GM12878 (cell line): ENCODE data around the gene WNT5B. TPM values are rescaled to one million over a fixed set of nuclear protein-coding genes. Genes with fewer than 3 reads are reported as not detected.

Experiments used
- ATAC-seq: fragments of 200-7000 bp; cut with Tn5 transposase; 3 replicates; pipeline ENCODE4 v1.9.1; 2020; ENCODE audit warnings: mild to moderate bottlenecking, moderate library complexity
- BruUV-seq: library from RNA; stranded (reverse); fragments of 400-500 nt; replicated peaks from 2 replicates; lab custom pipeline; 2021; lab: Mats Ljungman, UMichigan
- CTCF ChIA-PET: fragments of 300-600 bp; sonication (Branson Sonifier 250); formaldehyde crosslinking; extraction: SDS; loops from one replicate; lab custom pipeline; 2021; ENCODE audit warnings: inconsistent platforms; lab: Yijun Ruan, JAX
- POLR2A ChIA-PET: fragments of 350-600 bp; formaldehyde crosslinking; extraction: SDS; loops from one replicate; lab custom pipeline; 2021; ENCODE audit warnings: inconsistent platforms; lab: Charles Lee
- RAD21 ChIA-PET: fragments of 300-600 bp; sonication (Branson Sonifier 250); formaldehyde crosslinking; loops from one replicate; lab custom pipeline; 2023; ENCODE audit warnings: antibody characterized with exemption; ENCODE audit not compliant: unreplicated experiment; lab: Charles Lee
- SMC1A ChIA-PET: fragments of 300-600 bp; sonication (Branson Sonifier 250); formaldehyde crosslinking; loops from one replicate; lab custom pipeline; 2023; ENCODE audit not compliant: unreplicated experiment, uncharacterized antibody; lab: Charles Lee
- DNase-seq: peaks from one replicate; pipeline ENCODE4 v3.0.0-alpha.2; 2011; ENCODE audit warnings: low read depth, low spot score
- FAIRE-seq: peaks from 3 replicates; lab custom pipeline; 2011; peaks lifted over from hg19 to GRCh38; lab: Jason Lieb, UNC
- H2AFZ ChIP-seq: 2 replicates; pipeline ENCODE4 v1.6.0; 2011; ENCODE audit warnings: low read depth, low read length, control low read depth; ENCODE audit not compliant: control insufficient read depth
- H3K27ac ChIP-seq: 2 replicates; pipeline ENCODE4 v1.5.1; 2011; ENCODE audit warnings: control low read depth; ENCODE audit not compliant: control insufficient read depth, insufficient read depth
- H3K27me3 ChIP-seq, 2 experiments: replicated peaks in 1 of 2; 2 replicates each; pipeline versions ENCODE4 v1.6.0 to v1.6.1; 2011; ENCODE audit warnings: low read length in 1 of 2; ENCODE audit not compliant: control insufficient read depth in 2 of 2, insufficient read depth in 2 of 2
- H3K36me3 ChIP-seq, 2 experiments: 2 replicates each; pipeline ENCODE4 v1.5.1; 2011; ENCODE audit warnings: low read length in 1 of 2; ENCODE audit not compliant: control insufficient read depth in 2 of 2, insufficient read depth in 2 of 2
- H3K4me1 ChIP-seq: 2 replicates; pipeline ENCODE4 v1.6.1; 2011; ENCODE audit warnings: mild to moderate bottlenecking, low read length, moderate library complexity, mixed read lengths; ENCODE audit not compliant: control insufficient read depth, insufficient read depth
- H3K4me2 ChIP-seq: 2 replicates; pipeline ENCODE4 v1.6.0; 2011; ENCODE audit warnings: control low read depth; ENCODE audit not compliant: control insufficient read depth, insufficient read depth
- H3K4me3 ChIP-seq: fragments of 200-600 bp; sonication (generic); 2 replicates; pipeline ENCODE4 v1.5.1; 2016
- H3K79me2 ChIP-seq: 2 replicates; pipeline ENCODE4 v1.6.0; 2011; ENCODE audit warnings: low read length; ENCODE audit not compliant: control insufficient read depth, insufficient read depth
- H3K9ac ChIP-seq: 2 replicates; pipeline ENCODE4 v1.8.0; 2011; ENCODE audit warnings: low read length, control low read depth, mixed read lengths; ENCODE audit not compliant: control insufficient read depth, insufficient read depth
- H3K9me3 ChIP-seq: replicated peaks from 3 replicates; pipeline ENCODE4 v1.5.1; 2011; ENCODE audit warnings: mild to moderate bottlenecking, low read length; ENCODE audit not compliant: control insufficient read depth, insufficient read depth
- H4K20me1 ChIP-seq: 2 replicates; pipeline ENCODE4 v1.6.0; 2011; ENCODE audit not compliant: control insufficient read depth, insufficient read depth
- ATF2 ChIP-seq: IDR thresholded peaks from 2 replicates; pipeline ENCODE4 v1.6.1; 2012; ENCODE audit warnings: low read length, inconsistent platforms
- EZH2 ChIP-seq: IDR thresholded peaks from 2 replicates; pipeline ENCODE4 v1.6.1; 2012; ENCODE audit warnings: low read depth, mild to moderate bottlenecking, control low read depth, inconsistent platforms, low read length, borderline replicate concordance; ENCODE audit not compliant: control insufficient read depth
- GABPA ChIP-seq: IDR thresholded peaks from 2 replicates; pipeline ENCODE4 v1.6.1; 2014; ENCODE audit warnings: antibody characterized with exemption, low read depth, mild to moderate bottlenecking, inconsistent platforms
- HDAC6 ChIP-seq: fragments of 200-600 bp; sonication (generic); IDR thresholded peaks from one replicate; pipeline ENCODE4 v1.8.0; 2017; ENCODE audit warnings: antibody characterized with exemption; ENCODE audit not compliant: unreplicated experiment
- HDGF ChIP-seq: fragments of 450-650 bp; IDR thresholded peaks from 2 replicates; pipeline ENCODE4 v1.6.1; 2016; ENCODE audit warnings: antibody characterized with exemption
- IRF3 ChIP-seq: fragments of 450-650 bp; IDR thresholded peaks from 2 replicates; pipeline ENCODE4 v1.6.1; 2014; ENCODE audit warnings: mild to moderate bottlenecking
- MAX ChIP-seq: IDR thresholded peaks from 2 replicates; pipeline ENCODE4 v1.6.1; 2012; ENCODE audit warnings: low read depth, low read length, improper control_type of control experiment
- MEF2B ChIP-seq: fragments of 450-650 bp; IDR thresholded peaks from 2 replicates; pipeline ENCODE4 v1.6.1; 2018; ENCODE audit warnings: mild to moderate bottlenecking, moderate library complexity; ENCODE audit not compliant: partially characterized antibody, poor library complexity, severe bottlenecking
- MYC ChIP-seq: IDR thresholded peaks from 2 replicates; pipeline ENCODE4 v1.6.1; 2011; ENCODE audit warnings: mild to moderate bottlenecking, low read length, moderate library complexity, inconsistent platforms; ENCODE audit not compliant: insufficient read depth, insufficient replicate concordance, insufficient read length, severe bottlenecking
- NFIC ChIP-seq: IDR thresholded peaks from 2 replicates; pipeline ENCODE4 v1.6.1; 2012; ENCODE audit warnings: low read depth, mild to moderate bottlenecking, inconsistent platforms, low read length, moderate library complexity
- NR2C2 ChIP-seq: IDR thresholded peaks from 2 replicates; pipeline ENCODE4 v1.6.1; 2011; ENCODE audit warnings: borderline replicate concordance, low read depth; ENCODE audit not compliant: control insufficient read depth, insufficient read length
- POLR2A ChIP-seq: IDR thresholded peaks from 2 replicates; pipeline ENCODE4 v1.6.1; 2011; ENCODE audit warnings: low read depth, mild to moderate bottlenecking, low read length
- RELA ChIP-seq: fragments of 450-650 bp; IDR thresholded peaks from 2 replicates; pipeline ENCODE4 v1.8.0; 2014; ENCODE audit warnings: borderline replicate concordance; ENCODE audit not compliant: partially characterized antibody
- SPI1 ChIP-seq: IDR thresholded peaks from 2 replicates; pipeline ENCODE4 v1.6.1; 2011; ENCODE audit warnings: low read depth, mild to moderate bottlenecking, low read length, moderate library complexity, borderline replicate concordance; ENCODE audit not compliant: insufficient read depth
- SREBF1 ChIP-seq: IDR thresholded peaks from 2 replicates; pipeline ENCODE4 v1.6.1; 2012; ENCODE audit warnings: mild to moderate bottlenecking, low read length
- WRNIP1 ChIP-seq: IDR thresholded peaks from 2 replicates; pipeline ENCODE4 v1.6.1; 2011; ENCODE audit warnings: low read depth, low read length, improper control_type of control experiment, borderline replicate concordance
- ZBED1 ChIP-seq: IDR thresholded peaks from 2 replicates; pipeline ENCODE4 v1.6.1; 2016; ENCODE audit warnings: borderline replicate concordance
- ZBTB11 ChIP-seq: fragments of 450-650 bp; formaldehyde crosslinking; IDR thresholded peaks from 2 replicates; pipeline ENCODE4 v1.5.0; 2022; ENCODE audit warnings: mild to moderate bottlenecking, missing genetic modification characterization
- WGBS: methylation state at CpG from one replicate; pipeline ENCODE4 v1.1.6; 2016; ENCODE audit warnings: low lambda C conversion rate; ENCODE audit not compliant: insufficient replicate concordance, insufficient coverage; ENCODE audit errors: missing lambda C conversion rate; 5-methylcytosine and 5-hydroxymethylcytosine counted together
- in situ Hi-C: fragments of 300-500 bp; cut with MboI; formaldehyde crosslinking; loops from 9 replicates; pipeline ENCODE4 v1.14.3; 2018; ENCODE audit warnings: mixed read lengths
- intact Hi-C: fragments of 100-400 bp; cut with micrococcal nuclease; formaldehyde crosslinking; loops from one replicate; pipeline ENCODE4 v1.14.2; 2022; ENCODE audit not compliant: unreplicated experiment
- polyA plus RNA-seq, 11 experiments: library from polyadenylated mRNA; depleted of rRNA in 4 of 11; unstranded in 6 of 11; stranded (reverse) in 5 of 11; fragments of >200 nt; fragmentation: Nextera tagmentation in 4 of 11; fragmentation: Illumina TruSeq in 1 of 11; extraction: Ambion mirVana in 4 of 11; extraction: Trizol in 1 of 11; gene quantifications; 1 replicate in 1 of 11; 2 replicates in 10 of 11; pipeline versions ENCODE4 v1.2.1 to v1.2.3, GENCODE V29; 2011 to 2016; ENCODE audit warnings: inconsistent platforms in 2 of 11, missing spikeins in 2 of 11, low read depth in 1 of 11
- total RNA-seq, 4 experiments: library from RNA; depleted of rRNA in 3 of 4; stranded (reverse); fragments of >200 nt in 3 of 4; fragmentation: Illumina TruSeq in 1 of 4; extraction: Trizol in 1 of 4; gene quantifications; 2 replicates each; pipeline versions ENCODE4 v1.2.1 to v1.2.3, GENCODE V29; 2013 to 2021

The WNT5B gene
- total and polyA plus RNA-seq, 10 of the 15 experiments (the other 5 are each of a cell fraction or from before 2014, with no cell fraction given) = 0.45 to 18.3 (median 5.4) TPM

GRCh38 chr12:1650978-1651361 lies 21.9 kb downstream of the WNT5B start:
- DNase-seq (no peak), FAIRE-seq (no peak), ATAC-seq (no peak)
- RAD21 ChIA-PET = interaction anchor here (1.6 to 13.4 kb wide), 3 partner anchors 140 to 289 kb away, joined by 12 to 234 read pairs (median 38); no protein-coding TSS in a partner anchor
- Histone ChIP-seq H3K9ac (no peak overlapping the region), H2AFZ (no peak overlapping the region), H3K27ac (no peak overlapping the region), H3K79me2 (no peaks in the 10 kb centered on the region), H3K36me3 (no peaks in the 10 kb centered on the region), H3K4me1 (no peaks in the 10 kb centered on the region), H3K4me2 (no peak overlapping the region), H3K27me3 (no peaks in the 10 kb centered on the region), H4K20me1 (no peaks in the 10 kb centered on the region), H3K9me3 (no peaks in the 10 kb centered on the region), H3K4me3 (no peak overlapping the region)
- intact Hi-C loops (no loop called here), in situ Hi-C loops (no loop called here)
- 65% methylated on average over 6 of the region's 6 CpGs for WGBS
- CTCF ChIA-PET = interaction anchor here (0.6 to 20.1 kb wide), 6 partner anchors 9 to 533 kb away, joined by 3 to 434 read pairs (median 13); no protein-coding TSS in a partner anchor
- no TSS peak for BruUV-seq
- SMC1A ChIA-PET = interaction anchor here (0.5 to 8.9 kb wide), 3 partner anchors 139 to 507 kb away, joined by 3 to 202 read pairs (median 9); no protein-coding TSS in a partner anchor
- no peak for TF ChIP-seq HDAC6
- no peak for TF ChIP-seq HDGF
- TF ChIP-seq ZBED1 = no peak
- TF ChIP-seq SPI1 = no peak
- TF ChIP-seq NFIC = no peak
- TF ChIP-seq MAX = no peak
- no peak for TF ChIP-seq EZH2
- no peak for TF ChIP-seq POLR2A
- no peak for TF ChIP-seq ATF2
- TF ChIP-seq SREBF1 = no peak
- no peak for TF ChIP-seq GABPA
- no peak for TF ChIP-seq IRF3
- TF ChIP-seq MEF2B = no peak
- TF ChIP-seq WRNIP1 = no peak
- TF ChIP-seq RELA = no peak
- TF ChIP-seq MYC = no peak
- TF ChIP-seq ZBTB11 (CRISPR knock-in tag) = no peak
- TF ChIP-seq NR2C2 = no peak
- POLR2A ChIA-PET = interaction anchor here (2.4 kb wide), 1 partner anchor 140 kb away, joined by 5 read pairs; no protein-coding TSS in a partner anchor
